ENCODE data around the gene SHC2.
"Not testable (repeated sequence)": the region's sequence is repeated elsewhere in the genome, so short reads cannot be mapped to it uniquely, and the experiment has no call there.

SHC2 gene

DNA sequence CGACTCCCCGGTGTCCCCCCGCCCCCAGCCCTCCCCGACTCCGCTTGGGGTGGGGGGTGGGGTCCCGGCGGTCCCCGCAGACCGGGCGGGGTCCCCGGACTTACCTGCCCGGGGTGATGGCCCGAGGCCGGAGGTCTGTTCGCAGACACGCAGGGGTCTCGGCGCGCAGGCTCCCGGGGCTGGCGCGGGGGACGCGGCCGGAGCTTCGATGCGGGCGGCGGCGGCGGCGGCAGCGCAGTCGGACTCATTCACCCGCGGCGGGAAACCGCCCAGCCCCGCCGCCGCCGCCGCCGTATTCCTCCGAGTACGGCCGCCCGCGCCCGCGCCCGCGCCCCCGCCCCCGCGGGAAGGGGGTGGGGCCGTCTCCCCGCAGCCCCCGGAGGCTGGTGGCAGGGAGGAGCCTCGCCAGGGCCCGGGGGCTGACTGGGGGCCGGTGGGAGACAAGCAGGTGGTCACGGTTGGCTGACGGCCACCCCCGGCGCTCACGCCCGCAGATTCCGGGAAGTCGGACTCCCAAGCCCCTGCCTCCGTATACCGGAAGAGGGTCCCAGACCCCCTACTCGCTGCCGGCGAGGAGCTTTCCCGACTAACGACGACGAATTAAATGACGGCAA is 51.8 kb downstream of the SHC2 start, which contains the start of gene C2CD4C:
C2CD4C (minus strand) TSS at position 246 of the 614 bp plus-strand sequence. CDS start 786 bp downstream, outside the sequence.
- no peak for DNase-seq (ENCODE audit: low read depth in 1 of 2, low spot score in 1 of 2)

DNA sequence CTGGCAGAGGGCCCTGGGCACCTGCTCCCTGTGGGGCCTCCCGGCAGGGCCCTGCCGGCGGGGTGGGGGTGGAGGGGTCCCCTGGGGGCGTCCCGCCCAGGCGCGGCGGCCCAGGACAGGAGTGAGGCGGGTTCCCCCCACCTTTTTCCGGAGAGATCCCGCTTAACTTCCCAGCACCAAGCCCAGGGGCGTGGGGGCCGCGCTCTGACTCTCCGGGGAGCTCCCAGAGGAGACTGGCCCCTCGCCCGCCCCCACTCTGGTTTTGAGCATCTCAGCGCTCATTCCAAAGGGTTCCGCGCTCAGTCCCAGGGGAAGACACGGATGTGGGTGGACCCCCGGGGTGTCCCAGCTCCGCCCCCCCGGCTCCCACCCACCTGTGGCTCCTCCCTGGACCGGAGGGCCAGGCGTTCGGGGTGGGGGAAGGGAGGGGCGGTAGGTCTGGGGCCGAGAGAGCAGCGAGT is 52.4 kb downstream of the SHC2 start:
- DNase-seq (ENCODE audit: low read depth in 1 of 2, low spot score in 1 of 2), result no peak

DNA sequence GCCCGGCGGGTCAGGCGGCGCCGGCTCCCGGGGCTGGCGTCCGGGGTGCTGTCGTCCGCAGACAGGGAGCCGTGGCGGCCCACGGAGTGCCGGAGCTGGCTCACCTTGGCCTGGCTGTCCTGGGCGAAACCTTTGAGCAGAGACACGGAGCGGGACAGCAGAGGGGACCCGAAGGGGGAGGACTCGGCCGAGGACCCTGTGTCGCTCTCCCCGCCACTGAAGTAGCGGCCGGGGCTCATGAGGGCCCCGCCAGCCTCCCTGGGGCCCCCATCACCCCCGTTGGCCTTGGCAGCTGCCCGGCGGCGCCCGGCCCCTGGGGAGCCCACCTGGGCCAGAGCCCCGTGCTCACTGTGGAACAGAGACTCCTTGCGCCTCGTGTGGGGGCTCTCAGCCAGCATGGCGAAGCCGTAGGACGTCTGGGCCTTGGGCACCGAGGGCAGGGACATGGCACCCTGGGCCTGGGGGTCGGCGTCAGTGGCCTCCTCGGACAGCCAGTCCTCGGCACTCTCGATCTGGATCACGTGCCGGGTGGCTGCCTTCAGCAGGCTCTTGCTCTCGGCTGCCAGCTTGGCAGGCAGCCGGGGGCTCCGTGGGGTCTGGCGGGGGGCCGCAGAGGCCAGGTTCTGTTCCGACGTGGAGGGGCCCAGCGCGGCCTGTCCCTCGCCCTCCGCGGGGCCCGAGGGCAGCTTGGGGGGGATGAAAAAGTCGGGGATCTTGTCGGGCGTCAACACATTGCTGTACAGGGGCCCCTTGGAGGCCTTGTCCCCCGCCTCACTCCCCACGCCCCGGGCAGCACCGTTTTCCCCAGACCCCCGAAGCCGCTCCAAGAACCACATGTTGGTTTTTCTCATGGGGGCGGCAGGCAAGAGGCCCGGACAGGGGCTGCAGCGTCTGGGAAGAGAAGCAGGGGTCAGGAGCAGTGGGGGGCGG is 53.1 kb downstream of the SHC2 start:
- DNase-seq (ENCODE audit: low read depth in 1 of 2, low spot score in 1 of 2), result no peak

DNA sequence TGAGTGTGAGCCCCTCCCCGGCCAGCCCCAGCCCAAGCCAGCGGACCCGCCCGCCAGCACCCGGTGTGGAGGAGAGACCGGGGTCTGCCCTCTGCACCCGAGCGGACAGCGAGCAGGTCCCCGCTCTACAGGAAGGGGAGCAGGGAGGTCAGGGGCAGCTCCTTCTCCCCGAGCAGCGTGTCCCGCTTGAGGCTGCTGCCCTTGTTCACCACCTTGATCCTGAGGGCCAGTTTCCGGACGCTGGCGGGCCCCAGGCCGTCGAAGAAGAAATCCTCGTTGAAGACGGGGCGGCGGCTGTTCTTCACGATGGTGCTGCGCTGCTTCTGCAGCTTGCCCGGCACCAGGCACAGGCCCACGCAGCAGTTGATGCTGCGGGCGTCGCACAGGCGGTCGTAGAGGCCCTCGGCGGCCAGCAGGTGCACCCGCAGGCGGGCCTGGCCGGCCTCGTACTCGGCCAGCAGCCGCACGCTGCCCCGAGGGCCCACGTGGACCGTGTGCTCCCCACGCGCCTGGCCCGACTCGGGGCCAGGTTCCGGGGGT is 53.8 kb downstream of the SHC2 start:
- no peak for DNase-seq (ENCODE audit: low read depth in 1 of 2, low spot score in 1 of 2)

DNA sequence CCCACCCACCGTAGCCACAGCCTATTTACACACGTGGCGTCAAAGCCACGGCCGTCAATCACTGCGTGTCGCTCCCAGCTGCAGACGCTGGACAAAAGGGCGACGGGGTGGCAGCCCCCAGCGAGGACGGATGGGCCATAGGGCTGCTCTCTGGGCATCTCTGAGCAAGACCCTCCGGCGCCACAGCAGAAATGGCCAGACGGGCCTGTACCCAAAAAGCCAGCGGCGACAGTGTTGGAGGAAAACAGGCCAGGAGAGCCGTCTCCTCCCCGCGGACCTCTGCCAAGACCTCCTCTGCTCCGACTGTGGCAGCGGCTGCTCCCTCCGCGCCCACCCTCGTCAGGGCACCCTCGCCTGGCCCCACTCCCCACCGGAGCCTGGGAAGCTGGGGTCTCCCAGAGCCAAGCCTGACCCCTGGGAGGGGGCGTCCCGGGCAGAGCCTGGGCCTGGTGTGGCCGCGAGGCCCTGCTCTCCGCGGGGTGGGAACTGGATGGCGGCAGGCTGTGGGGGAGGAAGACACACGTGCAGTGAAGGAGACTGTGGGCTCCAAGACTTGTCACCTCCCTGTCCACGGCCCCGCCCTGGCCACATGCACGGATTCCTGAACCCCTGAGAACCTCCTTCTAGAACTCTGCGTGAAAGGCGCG is 54.6 kb downstream of the SHC2 start:
- DNase-seq (ENCODE audit: low read depth in 1 of 2, low spot score in 1 of 2), result no peak

DNA sequence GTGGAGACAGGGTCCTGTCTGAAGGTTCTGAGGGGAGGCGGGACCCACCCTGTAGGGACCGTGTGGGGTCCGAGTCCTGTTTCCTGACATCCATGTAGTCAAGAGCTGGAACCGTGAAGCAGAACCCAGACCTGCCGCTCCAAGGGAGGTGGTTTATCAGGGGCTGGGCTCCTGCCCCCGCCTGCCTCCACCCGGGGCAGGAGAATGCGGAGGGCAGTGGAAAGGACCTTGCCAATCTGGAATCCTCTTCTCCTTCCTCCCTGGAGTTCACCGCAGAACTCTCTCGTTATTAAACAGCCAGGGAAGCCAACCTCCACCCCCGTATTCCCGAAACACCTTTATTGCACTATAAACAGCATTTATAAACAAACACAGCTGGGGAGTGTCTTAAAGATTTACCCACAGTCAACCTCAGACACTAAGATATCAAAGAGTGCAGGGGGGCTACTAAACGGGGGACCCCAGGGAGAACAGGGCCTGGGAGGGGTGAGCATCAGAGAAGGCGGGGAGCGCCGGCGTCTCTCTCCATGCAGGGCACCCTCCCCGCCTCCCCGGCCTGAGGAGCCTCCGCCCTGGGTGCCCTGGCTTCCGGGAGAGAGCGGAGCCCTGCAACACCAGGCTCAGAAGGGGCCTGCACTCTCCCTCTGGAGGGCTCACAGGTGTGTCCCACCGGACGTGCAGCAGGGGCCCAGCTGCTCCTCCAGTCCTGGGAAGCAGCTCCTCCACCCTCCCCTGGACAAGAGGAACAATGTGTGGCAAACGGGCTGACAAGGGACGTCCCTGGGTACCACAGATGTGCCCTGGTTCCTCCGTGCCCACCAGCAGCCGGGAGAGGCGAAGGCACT is 55.5 kb downstream of the SHC2 start:
- no peak for DNase-seq (ENCODE audit: low read depth in 1 of 2, low spot score in 1 of 2)

DNA sequence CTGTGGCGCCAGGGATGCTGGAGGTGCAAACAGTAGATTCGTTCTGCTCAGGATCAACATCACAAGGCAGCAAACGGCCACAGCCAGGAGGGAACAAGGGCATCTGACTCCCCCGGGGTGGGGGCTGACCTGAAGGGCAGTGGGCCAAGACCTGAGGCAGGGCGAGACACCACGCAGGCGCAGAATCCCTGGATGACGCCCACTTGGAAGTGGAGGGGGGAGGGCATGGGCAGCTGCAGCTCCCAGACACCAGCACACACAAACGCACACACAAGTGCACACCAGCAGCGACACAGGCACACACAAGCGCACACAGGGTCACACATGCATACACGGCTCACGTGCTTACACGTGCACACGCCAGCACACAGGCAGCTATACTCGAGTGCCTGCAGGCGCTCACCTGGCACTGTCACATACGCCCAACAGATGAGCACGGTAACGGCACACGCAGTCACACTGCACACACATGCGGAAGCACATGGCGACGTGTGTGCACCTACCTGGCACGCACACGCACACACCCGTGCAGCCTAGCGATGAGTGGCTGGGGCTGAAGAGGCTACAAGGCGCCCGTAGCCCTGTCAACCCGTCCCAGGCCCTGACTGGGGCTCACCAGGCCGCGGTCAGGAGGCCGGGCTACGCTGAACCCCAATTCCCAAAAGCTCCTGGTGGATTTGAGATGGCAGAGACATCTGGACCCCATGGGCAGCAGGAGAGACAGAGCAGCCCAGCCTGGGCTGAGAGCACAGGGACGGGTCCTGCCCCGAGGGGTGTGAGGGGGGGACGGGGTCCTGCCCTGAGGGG is 57.4 kb downstream of the SHC2 start:
- no peak for DNase-seq (ENCODE audit: low read depth in 1 of 2, low spot score in 1 of 2)

DNA sequence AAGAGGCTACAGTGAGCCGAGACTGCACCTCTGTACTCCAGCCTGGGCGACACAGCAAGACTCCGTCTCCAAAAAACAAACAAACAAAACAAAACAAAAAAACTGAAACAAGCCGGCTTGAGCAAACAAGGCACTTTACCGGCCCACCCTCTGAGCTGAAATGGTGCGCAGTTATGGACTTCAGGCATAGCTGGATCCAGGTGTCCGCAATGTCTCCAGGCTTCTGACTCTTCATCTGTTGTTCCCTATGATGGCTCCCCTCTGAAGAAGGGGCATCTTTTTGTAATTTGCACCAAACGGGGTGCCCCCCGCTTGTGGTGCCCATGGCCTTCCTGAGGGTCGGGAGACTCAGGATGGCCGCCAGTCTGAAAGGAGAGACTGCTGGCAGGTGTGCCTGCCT is 58.0 kb downstream of the SHC2 start:
- DNase-seq (ENCODE audit: low read depth in 1 of 2, low spot score in 1 of 2), result no peak

DNA sequence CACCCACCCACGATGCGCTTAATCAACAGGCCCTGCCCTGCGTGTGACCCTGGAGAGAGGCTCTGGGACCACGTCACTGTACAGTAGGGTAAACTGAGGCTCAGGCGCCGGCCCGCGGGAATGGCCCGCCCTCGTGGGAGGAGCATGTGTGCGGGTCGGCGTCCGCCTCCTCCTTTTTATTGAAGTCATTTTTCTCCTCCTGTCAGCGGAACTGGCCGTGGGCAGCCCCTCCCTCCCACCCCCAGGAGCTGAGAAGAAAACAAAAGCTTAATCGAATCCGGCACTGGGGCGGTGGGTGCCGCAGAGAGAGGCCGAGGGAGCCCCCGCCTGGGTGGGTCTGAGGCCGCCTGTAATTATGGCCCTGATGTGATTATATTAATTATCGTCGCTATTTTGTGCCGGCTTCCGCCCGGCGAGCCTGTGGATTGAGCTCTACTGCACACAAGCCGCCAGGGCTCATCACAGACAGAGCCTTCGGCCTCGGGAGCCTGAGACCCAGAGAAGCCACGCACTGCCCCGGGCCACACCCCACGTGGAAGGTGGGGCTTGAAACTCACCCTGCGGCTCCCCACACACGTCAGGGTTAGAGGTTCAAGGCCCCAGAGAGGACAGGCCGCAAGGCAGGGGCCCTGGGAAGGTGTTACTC is 58.8 kb downstream of the SHC2 start:
- no peak for DNase-seq (ENCODE audit: low read depth in 1 of 2, low spot score in 1 of 2)

DNA sequence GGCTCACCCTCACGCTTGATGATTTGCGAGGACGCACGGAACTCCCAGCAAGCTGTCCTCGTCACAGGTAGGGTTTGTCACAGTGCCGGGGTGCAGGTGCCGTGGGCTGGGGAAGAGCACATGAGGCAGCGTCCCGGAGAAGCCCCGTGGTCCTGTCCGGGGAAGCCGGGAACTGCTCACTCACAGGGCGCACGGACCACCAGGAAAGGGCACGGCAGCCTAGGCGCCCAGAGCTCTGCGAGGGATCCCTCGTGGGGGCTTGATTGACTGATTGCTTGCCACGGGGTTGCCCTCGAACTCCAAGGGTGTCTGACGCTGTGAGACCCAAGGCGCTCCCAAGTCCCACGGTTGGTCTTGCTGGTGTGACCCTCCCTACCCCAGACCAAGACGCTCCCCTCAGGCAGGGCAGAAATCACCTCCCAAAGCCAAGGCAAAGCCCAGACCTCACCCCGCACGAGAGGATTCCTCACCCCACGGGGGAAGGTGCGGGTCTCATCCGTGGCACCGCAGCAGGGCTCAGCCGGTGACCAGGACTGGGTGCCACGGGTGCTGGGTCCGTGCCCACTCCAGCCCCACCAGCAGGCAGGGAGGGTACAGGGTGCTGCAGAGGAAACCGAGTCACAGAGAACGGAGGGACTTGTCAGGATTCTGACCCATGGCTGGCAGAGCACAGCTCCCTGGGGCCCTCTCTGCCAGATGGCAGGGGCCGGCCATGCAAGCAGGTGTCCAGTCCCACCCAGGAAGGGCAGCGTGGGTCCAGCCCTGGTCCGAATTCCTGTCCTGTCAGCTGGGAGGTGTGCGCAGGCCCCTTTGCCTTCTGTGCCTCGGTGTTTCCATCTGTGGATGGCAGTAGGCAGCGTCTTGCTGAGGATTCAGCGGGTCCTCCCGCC is 59.6 kb downstream of the SHC2 start:
- DNase-seq (ENCODE audit: low read depth in 1 of 2, low spot score in 1 of 2), result no peak

DNA sequence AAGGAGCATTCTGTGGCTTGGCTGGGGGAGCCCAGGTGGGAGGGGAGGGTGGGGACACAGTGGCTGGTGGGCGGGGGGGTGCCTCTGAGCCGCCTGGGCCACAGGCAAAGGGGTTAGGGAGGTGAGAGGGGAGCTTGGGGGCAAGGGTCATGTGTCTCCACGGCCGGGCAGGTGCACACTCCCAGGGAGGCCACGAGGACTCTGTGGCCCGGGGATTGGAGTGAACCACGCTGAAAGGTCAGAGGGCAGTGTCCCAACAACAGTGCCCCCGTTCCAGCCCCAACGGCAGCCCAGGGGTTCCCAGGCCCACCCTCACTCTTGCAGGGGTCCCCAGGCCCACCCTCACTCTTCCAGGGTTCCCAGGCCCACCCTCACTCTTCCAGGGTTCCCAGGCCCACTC is 61.5 kb downstream of the SHC2 start:
- no peak for DNase-seq (ENCODE audit: low read depth in 1 of 2, low spot score in 1 of 2)

DNA sequence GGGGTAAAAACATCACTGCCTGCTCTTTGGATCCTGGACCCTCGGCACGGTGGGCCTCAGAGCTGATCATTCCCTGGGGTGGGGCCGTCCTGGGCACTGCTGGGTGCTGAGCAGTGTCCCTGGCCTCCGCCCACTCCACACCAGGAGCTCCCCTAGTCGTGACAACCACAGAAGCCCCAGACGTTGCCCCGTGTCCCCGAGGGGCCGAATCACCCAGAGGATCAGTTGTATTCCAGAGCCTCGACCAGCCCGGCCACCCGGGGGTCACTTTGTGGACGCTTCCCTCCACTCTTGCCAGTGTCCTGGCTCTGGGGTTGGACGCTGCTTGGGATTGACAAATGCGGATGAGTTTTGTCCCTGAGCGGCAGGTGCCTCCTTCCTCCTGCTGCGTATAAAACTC is 62.1 kb downstream of the SHC2 start:
- no peak for DNase-seq (ENCODE audit: low read depth in 1 of 2, low spot score in 1 of 2)

DNA sequence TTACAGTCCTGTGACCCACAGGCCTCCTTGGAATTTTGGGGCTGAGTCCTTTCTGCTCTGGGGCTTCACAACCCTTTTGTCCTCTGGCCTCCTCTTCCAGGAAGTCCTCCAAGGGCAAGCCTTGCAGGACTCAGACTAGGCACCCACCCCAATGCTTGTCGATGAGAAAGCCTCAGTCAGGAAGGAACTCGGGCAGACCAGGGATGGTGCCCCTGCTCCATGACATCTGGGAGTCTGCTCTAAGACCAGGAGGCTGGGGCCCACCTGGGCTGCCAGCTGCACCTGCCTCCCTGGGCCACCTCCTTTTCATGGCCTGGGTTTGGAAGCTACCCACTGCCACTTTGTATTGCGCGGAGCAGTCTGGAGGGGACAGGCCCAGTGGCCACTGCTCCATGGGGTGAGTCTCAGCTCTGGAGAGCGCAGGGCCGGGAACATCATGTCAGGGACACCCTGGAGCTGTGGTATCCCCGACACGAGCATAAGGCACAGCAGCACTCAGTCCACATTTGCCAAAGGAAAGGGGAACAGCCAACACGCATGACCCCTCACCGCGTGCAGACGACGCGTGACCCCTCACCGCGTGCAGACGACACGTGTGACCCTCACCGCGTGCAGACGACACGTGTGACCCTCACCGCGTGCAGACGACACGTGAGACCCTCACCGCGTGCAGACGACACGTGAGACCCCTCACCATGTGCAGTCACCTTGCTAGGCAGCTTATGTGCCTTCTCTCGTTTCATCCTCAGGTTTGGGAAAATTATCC is 62.7 kb downstream of the SHC2 start:
- DNase-seq (ENCODE audit: low read depth in 1 of 2, low spot score in 1 of 2), result no peak

DNA sequence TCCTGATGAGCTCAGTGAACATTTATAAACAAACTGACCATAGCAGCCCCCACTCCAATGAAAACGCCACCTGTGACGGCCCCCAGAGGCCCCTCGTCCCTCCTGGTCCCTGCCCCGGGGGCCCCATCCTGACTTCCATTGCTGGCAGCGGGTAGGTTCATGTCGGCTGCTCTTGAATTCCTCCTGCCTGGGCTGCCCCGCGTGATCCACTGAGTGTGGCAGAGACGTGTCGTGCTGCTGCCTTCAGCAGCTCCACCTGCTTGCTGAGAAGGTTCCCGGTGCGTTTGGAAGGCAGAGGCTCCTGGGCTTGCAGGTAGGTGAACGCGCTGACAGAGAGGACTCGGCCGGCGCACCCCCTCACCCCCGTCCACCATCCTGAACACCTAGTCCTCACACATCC is 63.5 kb downstream of the SHC2 start:
- no peak for DNase-seq (ENCODE audit: low read depth in 1 of 2, low spot score in 1 of 2)

DNA sequence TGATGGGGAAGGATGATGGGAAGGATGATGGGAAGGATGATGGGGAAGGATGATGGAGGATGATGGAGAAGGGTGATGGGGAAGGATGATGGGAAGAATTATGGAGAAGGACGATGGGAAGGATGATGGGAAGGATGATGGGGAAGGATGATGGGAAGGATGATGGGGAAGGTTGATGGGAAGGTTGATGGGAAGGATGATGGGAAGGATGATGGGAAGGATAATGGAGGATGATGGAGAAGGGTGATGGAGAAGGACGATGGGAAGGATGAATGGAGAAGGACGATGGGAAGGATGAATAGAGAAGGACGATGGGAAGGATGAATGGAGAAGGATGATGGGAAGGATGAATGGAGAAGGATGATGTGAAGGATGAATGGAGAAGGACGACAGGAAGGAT is 65.4 kb downstream of the SHC2 start:
- no peak for DNase-seq (ENCODE audit: low read depth in 1 of 2, low spot score in 1 of 2)

DNA sequence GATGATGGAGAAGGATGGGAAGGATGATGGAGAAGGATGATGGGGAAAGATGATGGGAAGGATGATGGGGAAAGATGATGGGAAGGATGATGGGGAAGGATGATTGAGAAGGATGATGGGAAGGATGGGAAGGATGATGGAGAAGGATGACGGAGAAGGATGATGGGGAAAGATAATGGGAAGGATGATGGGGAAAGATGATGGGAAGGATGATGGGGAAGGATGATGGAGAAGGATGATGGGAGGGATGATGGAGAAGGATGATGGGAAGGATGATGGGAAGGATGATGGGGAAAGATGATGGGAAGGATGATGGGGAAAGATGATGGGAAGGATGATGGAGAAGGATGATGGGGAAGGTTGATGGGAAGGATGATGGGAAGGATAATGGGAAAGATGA is 66.0 kb downstream of the SHC2 start:
- DNase-seq (ENCODE audit: low read depth in 1 of 2, low spot score in 1 of 2), result not testable (repeated sequence)

DNA sequence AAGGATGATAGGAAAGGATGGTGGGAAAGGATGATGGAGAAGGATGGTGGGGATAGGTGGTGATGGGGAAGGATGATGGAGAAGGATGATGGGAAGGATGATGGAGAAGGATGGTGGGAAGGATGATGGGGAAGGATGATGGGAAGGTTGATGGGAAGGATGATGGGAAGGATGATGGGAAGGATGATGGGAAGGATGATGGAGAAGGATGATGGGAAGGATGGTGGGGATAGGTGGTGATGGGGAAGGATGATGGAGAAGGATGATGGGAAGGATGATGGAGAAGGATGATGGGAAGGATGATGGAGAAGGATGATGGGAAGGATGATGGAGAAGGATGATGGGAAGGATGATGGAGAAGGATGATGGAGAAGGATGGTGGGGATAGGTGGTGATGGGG is 67.3 kb downstream of the SHC2 start:
- DNase-seq (ENCODE audit: low read depth in 1 of 2, low spot score in 1 of 2), result not testable (repeated sequence)

Data from activated CD4-positive, alpha-beta T cell treated with anti-CD3 and anti-CD28 coated beads, Interleukin-2, amount 50 U/mL, for 24 hours (primary cell).